Ishikawa (cell line): ENCODE measurements around the gene CLDN5.

Source experiments
- CEBPB ChIP-seq: IDR thresholded peaks from 2 replicates; pipeline ENCODE4 v1.6.1; 2012
- CREB1 ChIP-seq: IDR thresholded peaks from 2 replicates; pipeline ENCODE4 v1.6.1; 2012; ENCODE audit warnings: low read depth
- EGR1 ChIP-seq: IDR thresholded peaks from 2 replicates; pipeline ENCODE4 v1.6.1; 2012
- EP300 ChIP-seq: IDR thresholded peaks from 2 replicates; pipeline ENCODE4 v1.6.1; 2012; ENCODE audit warnings: borderline replicate concordance
- RAD21 ChIP-seq: IDR thresholded peaks from 2 replicates; pipeline ENCODE4 v1.6.1; 2012; ENCODE audit warnings: low read depth
- TAF1 ChIP-seq: IDR thresholded peaks from 2 replicates; pipeline ENCODE4 v1.6.1; 2012; ENCODE audit warnings: low read depth, mild to moderate bottlenecking
- TEAD4 ChIP-seq: IDR thresholded peaks from 2 replicates; pipeline ENCODE4 v1.6.1; 2012
- YY1 ChIP-seq: IDR thresholded peaks from 2 replicates; pipeline ENCODE4 v1.6.1; 2012; ENCODE audit warnings: low read depth
- TF ChIP-seq, protein P1 (sequence below): IDR thresholded peaks from 2 replicates; pipeline ENCODE4 v1.6.1; 2012; ENCODE audit warnings: low read depth, mild to moderate bottlenecking
- TF ChIP-seq, protein P2 (sequence below): IDR thresholded peaks from 2 replicates; pipeline ENCODE4 v1.6.1; 2012

DNA sequence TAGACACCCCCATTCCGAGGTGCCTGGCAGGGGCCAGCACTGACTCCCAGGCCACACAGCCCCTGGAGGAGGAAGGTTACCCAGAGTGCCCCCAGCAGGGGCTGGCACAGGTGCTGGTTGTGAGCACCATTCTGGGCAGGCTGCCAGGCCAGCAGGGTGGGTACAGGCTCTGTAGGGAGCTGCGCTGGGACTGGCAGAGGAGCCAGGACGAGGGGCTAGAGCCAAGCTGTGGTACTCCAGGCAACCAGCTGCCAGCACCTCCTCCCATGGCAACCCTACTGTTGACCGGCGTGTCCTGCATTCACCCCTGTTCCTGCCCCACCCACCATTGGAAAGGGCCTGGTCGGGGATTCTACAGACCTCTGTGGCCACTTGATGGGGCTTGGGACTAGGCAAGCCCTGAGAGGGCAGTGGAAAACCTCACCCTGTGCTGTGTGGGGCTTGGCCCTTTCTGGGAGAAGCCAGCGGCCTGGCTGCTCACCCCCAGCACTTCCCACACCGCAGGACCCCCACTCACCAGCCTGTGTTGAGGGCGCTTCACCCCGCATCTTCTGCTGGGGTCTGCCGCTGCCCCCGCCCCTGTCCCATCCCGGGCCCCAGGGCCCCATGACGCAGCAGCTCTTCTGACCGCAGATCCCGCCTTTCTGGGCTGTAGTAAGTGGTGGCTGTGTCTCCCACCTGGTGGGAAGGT lies 1.9 kb downstream of the CLDN5 start:
- TF ChIP-seq TEAD4 (no peak), CEBPB (no peak), CREB1 (no peak), TAF1 (no peak; the same call in 1 of the 2 replicates), EP300 (no peak), YY1 (no peak), RAD21 (no peak), EGR1 (no peak)
- TF ChIP-seq, protein P1, sequence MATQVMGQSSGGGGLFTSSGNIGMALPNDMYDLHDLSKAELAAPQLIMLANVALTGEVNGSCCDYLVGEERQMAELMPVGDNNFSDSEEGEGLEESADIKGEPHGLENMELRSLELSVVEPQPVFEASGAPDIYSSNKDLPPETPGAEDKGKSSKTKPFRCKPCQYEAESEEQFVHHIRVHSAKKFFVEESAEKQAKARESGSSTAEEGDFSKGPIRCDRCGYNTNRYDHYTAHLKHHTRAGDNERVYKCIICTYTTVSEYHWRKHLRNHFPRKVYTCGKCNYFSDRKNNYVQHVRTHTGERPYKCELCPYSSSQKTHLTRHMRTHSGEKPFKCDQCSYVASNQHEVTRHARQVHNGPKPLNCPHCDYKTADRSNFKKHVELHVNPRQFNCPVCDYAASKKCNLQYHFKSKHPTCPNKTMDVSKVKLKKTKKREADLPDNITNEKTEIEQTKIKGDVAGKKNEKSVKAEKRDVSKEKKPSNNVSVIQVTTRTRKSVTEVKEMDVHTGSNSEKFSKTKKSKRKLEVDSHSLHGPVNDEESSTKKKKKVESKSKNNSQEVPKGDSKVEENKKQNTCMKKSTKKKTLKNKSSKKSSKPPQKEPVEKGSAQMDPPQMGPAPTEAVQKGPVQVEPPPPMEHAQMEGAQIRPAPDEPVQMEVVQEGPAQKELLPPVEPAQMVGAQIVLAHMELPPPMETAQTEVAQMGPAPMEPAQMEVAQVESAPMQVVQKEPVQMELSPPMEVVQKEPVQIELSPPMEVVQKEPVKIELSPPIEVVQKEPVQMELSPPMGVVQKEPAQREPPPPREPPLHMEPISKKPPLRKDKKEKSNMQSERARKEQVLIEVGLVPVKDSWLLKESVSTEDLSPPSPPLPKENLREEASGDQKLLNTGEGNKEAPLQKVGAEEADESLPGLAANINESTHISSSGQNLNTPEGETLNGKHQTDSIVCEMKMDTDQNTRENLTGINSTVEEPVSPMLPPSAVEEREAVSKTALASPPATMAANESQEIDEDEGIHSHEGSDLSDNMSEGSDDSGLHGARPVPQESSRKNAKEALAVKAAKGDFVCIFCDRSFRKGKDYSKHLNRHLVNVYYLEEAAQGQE, result no peak
- TF ChIP-seq, protein P2, sequence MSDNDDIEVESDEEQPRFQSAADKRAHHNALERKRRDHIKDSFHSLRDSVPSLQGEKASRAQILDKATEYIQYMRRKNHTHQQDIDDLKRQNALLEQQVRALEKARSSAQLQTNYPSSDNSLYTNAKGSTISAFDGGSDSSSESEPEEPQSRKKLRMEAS, result no peak
